Esophagus squamous epithelium (tissue), 5 donors: ENCODE measurements around the gene ARID3A. TPM values are rescaled to one million over a fixed set of nuclear protein-coding genes. Genes with fewer than 3 reads are reported as not detected.

Experiments
- DNase-seq: peaks from one replicate; lab custom pipeline; 2025; lab: John Stamatoyannopoulos, UW
- H3K27ac ChIP-seq, 4 donors: fragments of 200-600 bp; sonication (generic); one replicate each; pipeline ENCODE4 v1.5.1; 2016 to 2019; ENCODE audit warnings: mild to moderate bottlenecking in 1 of 4
- H3K27me3 ChIP-seq, 4 donors: fragments of 200-600 bp; sonication (generic); 1 replicate in 3 of 4; 2 replicates in 1 of 4; pipeline versions ENCODE4 v1.5.1 to v1.6.0; 2017 to 2021; ENCODE audit warnings: antibody characterized with exemption in 1 of 4
- H3K36me3 ChIP-seq, 3 donors: fragments of 200-600 bp; sonication (generic); one replicate each; pipeline ENCODE4 v1.5.1; 2016 to 2019
- H3K4me1 ChIP-seq, 3 donors: fragments of 200-600 bp; sonication (generic); one replicate each; pipeline ENCODE4 v1.5.1; 2017 to 2019
- H3K4me3 ChIP-seq, 4 donors: fragments of 200-600 bp; sonication (generic); 1 replicate in 3 of 4; 2 replicates in 1 of 4; pipeline ENCODE4 v1.5.1; 2016 to 2019; ENCODE audit warnings: mild to moderate bottlenecking in 2 of 4, moderate library complexity in 1 of 4
- H3K9me3 ChIP-seq, 3 donors: fragments of 200-600 bp; sonication (generic); one replicate each; pipeline ENCODE4 v1.5.1; 2016 to 2019
- POLR2A ChIP-seq, 4 donors: fragments of 450-650 bp; IDR thresholded peaks; one replicate each; pipeline ENCODE4 v1.6.1; 2017; ENCODE audit warnings: antibody characterized with exemption in 4 of 4, mild to moderate bottlenecking in 4 of 4, moderate library complexity in 3 of 4
- WGBS, 2 donors: methylation state at CpG; one replicate each; pipeline ENCODE4 v1.1.5; 2018; 5-methylcytosine and 5-hydroxymethylcytosine counted together
- intact Hi-C: fragments of 100-400 bp; cut with DNase I; formaldehyde crosslinking; loops from one replicate; pipeline ENCODE4 v1.15.0; 2022
- total RNA-seq, 4 donors: library from RNA; depleted of rRNA; stranded (reverse); fragments of >200 nt; gene quantifications; one replicate each; pipeline ENCODE4 v1.1.0, GENCODE V29; 2016
- TF ChIP-seq, protein P1 (sequence below), 6 experiments: fragments of 450-650 bp in 4 of 6; fragments of 200-600 bp in 2 of 6; sonication (generic) in 2 of 6; IDR thresholded peaks; one replicate each; pipeline ENCODE4 v1.5.1; 2016 to 2019; ENCODE audit warnings: antibody characterized with exemption in 6 of 6, mild to moderate bottlenecking in 4 of 6, moderate library complexity in 4 of 6
- donor health status: DM: yes; HTN: yes; CAD: no.

ARID3A gene
- total RNA-seq, 4 donors from 2014 or later = 3.0 to 6.6 (median 4.7) TPM

DNA sequence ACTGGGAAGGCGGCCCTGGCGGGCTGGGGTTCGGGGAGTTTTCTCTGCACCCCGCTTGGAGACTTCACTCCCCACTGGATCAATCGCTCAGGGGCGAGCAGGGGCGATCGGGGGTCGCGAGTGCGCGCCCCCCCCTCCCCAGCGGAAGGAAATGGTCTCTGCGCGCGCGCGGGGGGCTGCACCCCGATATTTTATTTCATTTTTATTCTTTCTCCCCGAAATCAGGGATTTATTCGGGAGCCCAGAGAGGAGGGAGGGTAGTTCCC is 421 bp downstream of the ARID3A start:
- intact Hi-C loops = no loop called here
- Histone ChIP-seq H3K27me3 (peaks cover 0 to 4% (median under 1%) of the 10 kb centered on the region in 4 donors), H3K4me1 (peaks cover 20 to 59% (median 23%) of the 10 kb centered on the region in 3 donors), H3K36me3 (peaks cover 0 to 17% (median 0%) of the 10 kb centered on the region in 3 donors), H3K27ac (peak overlapping the region; percentile 90 to 96 (median 91)), H3K4me3 (peak overlapping the region; percentile 70 to 97 (median 90)), H3K9me3 (no peaks in the 10 kb centered on the region)
- TF ChIP-seq POLR2A (IDR thresholded peaks at IDR 0.05) = no peak
- TF ChIP-seq, protein P1, sequence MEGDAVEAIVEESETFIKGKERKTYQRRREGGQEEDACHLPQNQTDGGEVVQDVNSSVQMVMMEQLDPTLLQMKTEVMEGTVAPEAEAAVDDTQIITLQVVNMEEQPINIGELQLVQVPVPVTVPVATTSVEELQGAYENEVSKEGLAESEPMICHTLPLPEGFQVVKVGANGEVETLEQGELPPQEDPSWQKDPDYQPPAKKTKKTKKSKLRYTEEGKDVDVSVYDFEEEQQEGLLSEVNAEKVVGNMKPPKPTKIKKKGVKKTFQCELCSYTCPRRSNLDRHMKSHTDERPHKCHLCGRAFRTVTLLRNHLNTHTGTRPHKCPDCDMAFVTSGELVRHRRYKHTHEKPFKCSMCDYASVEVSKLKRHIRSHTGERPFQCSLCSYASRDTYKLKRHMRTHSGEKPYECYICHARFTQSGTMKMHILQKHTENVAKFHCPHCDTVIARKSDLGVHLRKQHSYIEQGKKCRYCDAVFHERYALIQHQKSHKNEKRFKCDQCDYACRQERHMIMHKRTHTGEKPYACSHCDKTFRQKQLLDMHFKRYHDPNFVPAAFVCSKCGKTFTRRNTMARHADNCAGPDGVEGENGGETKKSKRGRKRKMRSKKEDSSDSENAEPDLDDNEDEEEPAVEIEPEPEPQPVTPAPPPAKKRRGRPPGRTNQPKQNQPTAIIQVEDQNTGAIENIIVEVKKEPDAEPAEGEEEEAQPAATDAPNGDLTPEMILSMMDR (IDR thresholded peaks at IDR 0.05) = no peak
- no peak for DNase-seq
- 1% methylated on average over 17 to 18 of the region's 21 CpGs for WGBS, 2 donors

DNA sequence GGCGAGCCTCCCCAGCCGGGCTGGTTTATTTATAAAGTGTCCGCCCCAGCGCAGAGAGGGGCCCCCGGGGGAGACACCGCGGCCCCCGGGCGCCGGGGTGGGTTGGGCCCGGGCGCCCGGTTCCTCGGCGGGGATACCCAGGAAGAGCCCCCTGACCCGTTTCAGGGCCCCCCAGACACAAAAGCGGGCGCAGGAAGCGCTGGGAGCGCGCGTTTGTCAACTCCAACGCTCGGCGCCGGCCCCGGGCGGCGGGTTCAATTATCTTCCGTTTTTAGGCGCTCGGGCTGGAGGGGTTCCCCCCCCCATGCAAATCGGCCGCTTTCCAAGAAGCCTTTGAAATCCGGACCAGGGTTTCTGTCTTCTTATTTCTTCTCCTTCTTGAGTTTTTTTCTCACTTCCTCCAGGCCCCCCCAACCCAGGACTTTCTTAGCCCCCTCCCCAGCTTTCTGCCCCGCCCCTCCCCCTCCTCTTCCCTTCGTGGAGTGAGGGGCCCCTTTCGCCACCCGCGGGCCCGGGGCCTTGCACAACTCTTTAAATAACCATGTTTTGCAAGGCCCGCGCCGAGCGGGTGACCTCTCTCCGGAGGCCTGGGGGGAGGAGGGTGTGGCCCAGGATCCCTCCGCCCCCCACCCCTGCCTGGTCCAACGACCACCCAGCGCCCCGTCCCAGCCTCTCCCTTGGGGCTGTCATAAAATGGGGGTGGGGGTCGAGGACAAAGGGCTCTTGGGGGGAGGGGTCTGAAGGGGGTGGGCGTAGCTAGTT is 935 bp downstream of the ARID3A start:
- 0% methylated on average over 3 to 19 of the region's 52 CpGs for WGBS, 2 donors
- Histone ChIP-seq H3K27me3 (no peaks in the 10 kb centered on the region), H3K36me3 (peaks cover 0 to 17% (median 0%) of the 10 kb centered on the region in 3 donors), H3K9me3 (no peaks in the 10 kb centered on the region), H3K4me1 (peaks cover 20 to 54% (median 23%) of the 10 kb centered on the region in 3 donors), H3K27ac (peak overlapping the region; percentile 90 to 96 (median 91)), H3K4me3 (peak overlapping the region; percentile 70 to 97 (median 90))
- TF ChIP-seq POLR2A (IDR thresholded peaks at IDR 0.05) = no peak
- TF ChIP-seq, protein P1 (IDR thresholded peaks at IDR 0.05) = no peak
- DNase-seq = no peak
- intact Hi-C loops = no loop called here

DNA sequence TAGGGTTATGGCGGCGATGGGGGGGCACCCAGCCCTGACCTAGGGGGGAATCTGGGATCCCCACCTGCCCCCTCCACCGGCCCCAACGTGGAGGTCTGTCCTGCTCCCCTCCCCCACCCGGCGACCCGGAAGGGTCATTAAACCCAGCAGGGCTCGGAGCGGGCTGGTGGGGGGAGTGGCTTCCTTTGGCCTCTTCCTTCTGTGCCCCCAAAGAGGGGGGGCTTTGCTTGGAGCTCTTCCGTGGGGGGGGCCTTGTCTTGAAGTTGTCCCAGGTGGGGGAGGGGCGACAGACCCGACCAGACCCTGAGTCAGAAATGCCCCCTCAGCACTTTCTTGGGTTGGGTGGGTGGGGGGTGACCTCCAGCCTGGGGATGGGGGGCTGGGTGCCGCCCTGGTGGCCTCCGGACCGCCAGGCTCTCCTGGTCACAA is 1.5 kb downstream of the ARID3A start:
- Histone ChIP-seq H3K36me3 (peaks cover 0 to 18% (median 0%) of the 10 kb centered on the region in 3 donors), H3K4me1 (peaks cover 21 to 55% (median 24%) of the 10 kb centered on the region in 3 donors), H3K4me3 (peak overlapping the region; percentile 70 to 97 (median 90)), H3K27ac (peak overlapping the region; percentile 90 to 96 (median 91)), H3K27me3 (no peaks in the 10 kb centered on the region), H3K9me3 (no peaks in the 10 kb centered on the region)
- no peak for DNase-seq
- intact Hi-C loops = no loop called here
- no CpG with 5 or more reads among the region's 15 CpGs for WGBS, 2 donors
- TF ChIP-seq, protein P1 (IDR thresholded peaks at IDR 0.05) = no peak
- TF ChIP-seq POLR2A (IDR thresholded peaks at IDR 0.05) = no peak

DNA sequence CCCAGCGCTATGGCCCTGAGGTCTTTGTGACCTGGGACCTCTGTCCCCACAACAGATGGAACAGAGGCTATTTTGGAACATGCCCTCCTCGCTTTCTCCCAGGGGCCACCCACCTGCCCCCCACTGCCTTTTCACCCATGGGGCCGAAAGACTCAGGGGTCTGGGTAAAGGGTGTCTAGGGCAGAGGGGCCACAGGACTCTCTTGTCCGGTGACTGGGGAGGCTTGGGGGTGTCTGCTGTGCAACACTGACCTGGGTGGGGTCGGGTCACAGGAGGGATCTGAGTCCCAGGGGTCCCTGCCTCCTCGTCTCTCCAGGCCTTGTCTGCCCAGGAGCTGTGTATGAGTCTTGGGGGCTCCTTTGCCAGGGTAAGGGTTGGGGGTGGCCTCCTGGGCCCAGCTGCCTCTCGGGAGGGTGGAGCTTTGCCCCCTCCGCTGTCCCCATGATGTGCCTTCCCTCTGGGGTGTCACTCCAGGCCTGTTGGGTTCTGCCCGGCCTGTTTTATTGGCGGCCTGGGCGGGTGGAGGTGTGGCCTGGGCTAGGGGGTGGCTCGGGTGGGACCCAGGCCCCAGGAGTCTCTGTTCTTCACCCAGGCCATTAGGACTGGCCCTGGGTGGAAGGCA is 2.1 kb downstream of the ARID3A start:
- no peaks in the 10 kb centered on the region for H3K9me3 ChIP-seq
- H3K4me3 ChIP-seq = peak overlapping the region in 3 of 4 donors; percentile 83 to 97 (median 96)
- no peaks in the 10 kb centered on the region for H3K27me3 ChIP-seq
- DNase-seq = no peak
- intact Hi-C loops = no loop called here
- peak overlapping the region; percentile 90 to 96 (median 91) for H3K27ac ChIP-seq
- peaks cover 26 to 60% (median 29%) of the 10 kb centered on the region in 3 donors for H3K4me1 ChIP-seq
- no CpG with 5 or more reads among the region's 12 CpGs for WGBS, 2 donors
- peaks cover 0 to 22% (median 0%) of the 10 kb centered on the region in 3 donors for H3K36me3 ChIP-seq
- TF ChIP-seq POLR2A (IDR thresholded peaks at IDR 0.05) = no peak
- TF ChIP-seq, protein P1 (IDR thresholded peaks at IDR 0.05) = no peak
